IPS DF 4.7 (cell line): ENCODE measurements around the gene PDIA6.
"Not testable (repeated sequence)": the region's sequence is repeated elsewhere in the genome, so short reads cannot be mapped to it uniquely, and the experiment has no call there.

Experiments used
- DNase-seq: peaks from one replicate; pipeline ENCODE4 v3.0.0-alpha.2; 2013; ENCODE audit warnings: low spot score; ENCODE audit errors: extremely low read depth

Gene PDIA6

DNA sequence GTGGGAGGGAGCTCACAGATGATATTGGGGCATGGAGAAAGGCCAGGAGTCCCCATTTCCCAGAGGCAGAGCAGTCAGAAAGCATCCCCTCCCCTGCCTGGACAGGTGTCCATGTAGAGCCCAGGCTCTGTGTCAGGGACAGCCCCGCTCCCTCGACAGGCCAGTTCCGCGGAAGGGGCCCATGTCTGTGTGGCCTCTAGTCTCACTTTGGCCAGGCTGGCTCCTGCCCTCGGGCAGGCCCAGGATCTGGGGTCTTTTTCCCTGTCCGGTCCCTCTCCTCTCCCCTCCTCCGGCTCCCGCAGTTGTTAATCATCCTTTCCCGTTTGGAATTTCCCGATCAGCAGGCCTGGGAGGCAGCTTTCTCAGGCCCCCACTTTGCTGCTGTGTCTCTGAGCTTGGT, 20.4 kb upstream of the PDIA6 start:
- DNase-seq, result no peak

GRCh38 chr2:10832203-10832936, 19.8 kb upstream of the PDIA6 start:
- no peak for DNase-seq

GRCh38 chr2:10831400-10831985, 18.9 kb upstream of the PDIA6 start:
- no peak for DNase-seq

DNA sequence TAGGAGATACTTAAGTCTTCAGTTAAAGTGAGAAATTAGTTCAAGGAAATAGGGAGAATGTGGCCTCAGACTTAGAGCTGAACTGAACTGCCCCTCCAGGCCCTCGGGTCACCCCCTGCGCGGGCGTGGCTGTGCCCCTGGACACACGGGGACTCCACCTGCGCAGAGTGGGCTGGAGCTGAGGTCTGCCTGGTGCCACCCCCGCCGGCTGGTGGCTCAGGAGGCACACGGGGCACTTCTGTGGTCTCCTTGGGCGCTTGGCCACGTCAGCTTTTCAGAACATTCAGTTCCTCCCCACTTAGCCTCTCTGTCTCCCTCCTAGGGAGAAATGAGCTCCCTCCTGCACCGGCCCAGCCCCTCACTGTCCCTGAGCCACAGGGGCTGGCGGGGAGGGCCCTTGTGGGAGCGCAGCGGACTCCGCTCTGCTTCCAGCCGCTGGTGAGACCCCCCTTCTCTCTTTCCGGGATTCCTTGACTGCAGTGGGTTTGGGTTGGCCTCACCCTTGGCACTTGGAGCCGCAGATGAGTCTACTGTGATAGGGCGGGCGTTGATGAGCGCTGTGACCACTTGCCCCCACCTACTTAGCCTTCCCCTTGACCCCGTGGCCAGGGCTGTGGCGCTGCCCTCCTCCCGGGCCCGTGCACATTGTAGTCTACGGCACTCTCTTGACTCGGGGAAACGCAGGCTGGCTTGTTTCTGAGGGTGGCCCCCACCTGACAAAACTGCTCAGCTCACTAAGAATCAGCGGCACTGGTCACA, 18.2 kb upstream of the PDIA6 start:
- no peak for DNase-seq

GRCh38 chr2:10830203-10830602, 17.6 kb upstream of the PDIA6 start:
- no peak for DNase-seq

DNA sequence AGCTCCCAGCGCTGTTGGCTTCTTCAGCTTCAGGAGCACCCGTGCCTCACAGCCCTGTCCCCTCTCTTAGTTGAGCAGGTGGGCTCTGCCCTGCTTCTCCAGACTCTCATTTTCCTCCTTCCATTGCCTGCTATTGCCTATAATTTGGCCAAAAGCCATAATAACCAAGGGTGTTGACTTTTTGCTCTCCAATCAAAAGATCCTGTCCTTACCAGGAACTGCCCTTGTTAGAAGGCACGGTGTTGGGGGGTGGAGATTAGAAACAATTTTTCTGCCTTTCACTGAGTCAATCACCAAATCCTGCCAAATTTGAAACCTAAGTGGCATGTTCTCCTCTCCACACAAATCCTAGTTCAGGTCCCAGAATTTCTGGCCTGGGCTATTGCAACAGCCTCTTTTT, 16.7 kb upstream of the PDIA6 start:
- no peak for DNase-seq

DNA sequence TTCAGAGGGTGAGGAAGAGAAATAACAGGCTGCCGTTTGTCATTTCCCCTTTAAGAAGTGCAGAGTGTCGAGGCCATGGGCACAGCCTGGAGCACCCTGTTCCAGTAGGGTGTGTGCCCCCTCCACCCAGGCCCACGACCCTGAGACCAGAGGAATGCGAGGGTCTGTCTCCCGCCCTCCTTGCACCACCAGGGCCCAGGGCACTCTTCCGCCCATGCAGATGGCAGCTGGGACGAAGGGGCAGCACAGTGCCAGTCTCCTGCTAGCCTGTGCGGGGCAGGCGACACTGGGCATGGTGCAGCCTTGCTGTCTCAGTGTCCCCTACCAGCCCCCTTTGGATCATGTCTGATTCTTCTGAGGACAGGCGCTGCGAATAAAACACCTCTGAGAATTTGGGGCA, 15.8 kb upstream of the PDIA6 start:
- no peak for DNase-seq

DNA sequence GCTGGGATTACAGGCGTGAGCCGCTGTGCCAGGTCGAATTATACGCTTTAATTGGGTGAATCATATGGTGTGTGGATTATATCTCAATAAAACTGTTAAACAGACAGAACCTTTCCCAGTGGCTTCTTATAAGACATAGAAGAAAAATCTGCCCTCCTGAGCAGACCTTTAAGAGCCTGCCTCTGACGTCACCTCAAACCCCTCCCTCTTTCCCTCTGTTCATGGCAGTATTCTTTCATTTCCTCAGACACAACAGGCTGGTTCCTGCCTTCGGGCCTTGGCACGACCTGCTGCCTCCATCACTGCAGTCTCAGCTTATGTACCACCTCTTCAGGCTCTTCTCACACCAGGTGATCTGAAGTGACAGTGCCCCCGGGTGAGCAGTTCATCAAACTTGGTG, 14.0 kb upstream of the PDIA6 start:
- DNase-seq, result no peak

GRCh38 chr2:10826026-10826425, 13.4 kb upstream of the PDIA6 start:
- no peak for DNase-seq

DNA sequence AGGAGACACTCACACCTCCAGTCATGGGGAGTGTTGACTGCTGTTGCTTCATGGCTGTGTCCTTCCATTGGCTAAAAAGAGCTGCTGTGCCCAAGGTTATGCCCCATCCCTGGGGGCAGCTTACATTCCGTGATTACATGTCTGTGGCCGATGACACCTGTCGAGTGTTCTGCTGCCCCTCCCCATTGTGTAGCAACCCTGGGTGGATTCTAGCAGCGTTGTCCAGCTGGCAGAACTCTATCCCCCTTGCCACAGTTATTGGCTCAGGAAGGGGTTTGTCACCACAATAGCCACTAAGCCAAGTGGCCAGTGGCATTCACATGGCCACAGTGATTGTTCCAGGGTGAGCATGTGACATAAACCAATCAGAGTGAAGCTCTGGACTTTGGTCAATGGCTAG, 11.6 kb upstream of the PDIA6 start:
- no peak for DNase-seq

DNA sequence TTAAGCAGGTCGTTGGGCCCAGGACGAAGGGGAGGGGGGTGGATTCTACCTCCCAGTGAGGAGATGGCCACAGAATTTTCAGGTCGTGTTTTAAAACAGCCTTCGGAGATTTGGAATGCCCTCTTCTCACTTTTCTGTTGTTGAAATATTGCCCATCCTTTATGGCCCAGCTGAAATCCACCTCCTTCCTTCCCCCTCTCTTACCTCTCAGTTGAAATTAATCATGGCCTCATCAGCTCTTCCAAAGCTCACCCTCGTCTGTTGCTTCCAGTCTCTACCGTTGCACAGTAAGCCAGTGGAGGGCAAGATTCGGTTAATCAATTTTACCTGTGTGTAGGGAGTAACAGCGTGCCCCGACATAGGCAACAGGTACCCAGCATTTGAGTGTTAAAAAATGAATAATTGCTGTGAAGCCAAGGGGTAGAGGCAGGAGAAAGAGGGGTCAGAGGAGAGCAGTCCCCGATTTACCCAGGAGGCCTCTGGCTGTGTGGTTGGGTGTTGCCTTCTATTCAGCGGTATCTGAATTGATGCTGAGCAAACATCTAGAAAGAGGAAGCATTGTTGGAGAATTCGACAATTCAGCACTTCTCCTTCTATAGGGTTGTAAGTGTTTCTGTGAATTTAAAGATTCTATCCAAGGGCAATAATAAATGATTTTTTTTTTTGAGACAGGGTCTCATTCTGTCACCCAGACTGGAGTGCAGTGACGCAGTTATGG, 8.6 kb upstream of the PDIA6 start:
- no peak for DNase-seq

DNA sequence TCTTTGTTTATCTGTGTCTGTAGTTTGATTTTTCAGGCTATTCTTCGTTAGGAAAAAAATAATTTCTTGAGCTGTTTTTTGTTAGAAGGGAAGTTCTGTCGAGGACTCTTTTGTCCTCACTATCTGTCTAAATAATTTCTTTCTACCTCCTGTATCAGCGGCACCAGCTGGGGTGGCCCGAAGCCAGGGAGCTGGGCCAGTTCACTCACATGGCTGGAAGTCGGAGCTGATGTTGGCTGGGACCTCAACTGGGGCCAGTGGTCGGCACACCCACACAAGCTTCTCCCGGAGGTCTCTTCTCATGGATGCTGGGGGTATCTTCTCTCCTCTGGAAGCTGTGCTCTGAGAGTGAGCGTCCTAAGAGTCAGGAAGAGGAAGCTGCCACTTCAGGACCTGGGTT, 8.0 kb upstream of the PDIA6 start:
- DNase-seq, result no peak

DNA sequence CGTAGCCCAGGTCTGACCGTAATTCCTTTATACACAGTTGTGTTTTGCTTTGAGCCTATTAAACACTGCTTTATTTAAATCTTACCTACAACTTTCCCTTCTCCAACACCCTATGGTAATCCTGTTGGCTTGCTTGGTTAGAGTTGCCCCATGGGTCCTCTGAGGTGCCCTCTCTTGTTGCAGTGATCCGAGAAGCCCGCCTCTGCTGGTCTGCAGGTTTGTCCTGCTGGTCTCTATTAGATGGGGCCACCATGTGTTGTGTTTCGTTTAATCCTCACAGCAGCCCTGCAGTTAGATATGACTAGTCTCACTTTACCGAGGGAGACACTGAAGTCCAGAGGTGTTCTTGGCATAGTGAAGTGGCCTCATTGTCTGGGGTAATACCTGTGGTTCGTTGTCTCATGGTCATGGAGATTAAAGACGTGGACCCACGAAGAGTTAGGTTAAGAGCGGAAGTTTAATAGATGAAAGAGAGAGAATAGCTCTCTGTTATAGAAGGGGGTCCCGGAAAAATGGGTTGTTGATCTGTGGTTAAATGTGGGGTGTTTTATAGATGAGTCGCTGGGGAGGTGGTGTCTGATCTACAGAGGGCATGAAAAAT, 7.2 kb upstream of the PDIA6 start:
- DNase-seq, result no peak

GRCh38 chr2:10818984-10819383, 6.4 kb upstream of the PDIA6 start:
- DNase-seq, result no peak

- not testable (repeated sequence) for DNase-seq
Observed at GRCh38 chr2:10818305-10818704, 5.7 kb upstream of the PDIA6 start.

DNA sequence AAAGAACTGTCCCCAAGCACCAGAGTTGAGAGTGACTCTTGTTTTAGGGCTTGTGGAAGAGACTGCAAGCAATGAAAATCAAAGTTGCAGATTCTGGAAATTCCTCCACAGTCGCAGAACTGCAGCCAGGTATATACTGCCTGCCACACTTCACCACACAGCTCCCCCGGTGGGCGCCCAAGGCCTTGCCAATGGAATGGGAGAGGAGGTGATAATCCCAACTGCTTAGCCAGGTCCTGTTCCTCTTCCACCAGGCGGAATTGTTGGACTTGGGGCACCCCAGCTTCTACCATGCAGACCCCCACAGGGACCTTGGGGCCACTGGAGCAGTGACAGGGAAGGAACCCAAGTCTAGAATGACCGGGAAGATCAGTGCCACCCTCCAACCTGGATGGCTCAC, 4.8 kb upstream of the PDIA6 start:
- no peak for DNase-seq

DNA sequence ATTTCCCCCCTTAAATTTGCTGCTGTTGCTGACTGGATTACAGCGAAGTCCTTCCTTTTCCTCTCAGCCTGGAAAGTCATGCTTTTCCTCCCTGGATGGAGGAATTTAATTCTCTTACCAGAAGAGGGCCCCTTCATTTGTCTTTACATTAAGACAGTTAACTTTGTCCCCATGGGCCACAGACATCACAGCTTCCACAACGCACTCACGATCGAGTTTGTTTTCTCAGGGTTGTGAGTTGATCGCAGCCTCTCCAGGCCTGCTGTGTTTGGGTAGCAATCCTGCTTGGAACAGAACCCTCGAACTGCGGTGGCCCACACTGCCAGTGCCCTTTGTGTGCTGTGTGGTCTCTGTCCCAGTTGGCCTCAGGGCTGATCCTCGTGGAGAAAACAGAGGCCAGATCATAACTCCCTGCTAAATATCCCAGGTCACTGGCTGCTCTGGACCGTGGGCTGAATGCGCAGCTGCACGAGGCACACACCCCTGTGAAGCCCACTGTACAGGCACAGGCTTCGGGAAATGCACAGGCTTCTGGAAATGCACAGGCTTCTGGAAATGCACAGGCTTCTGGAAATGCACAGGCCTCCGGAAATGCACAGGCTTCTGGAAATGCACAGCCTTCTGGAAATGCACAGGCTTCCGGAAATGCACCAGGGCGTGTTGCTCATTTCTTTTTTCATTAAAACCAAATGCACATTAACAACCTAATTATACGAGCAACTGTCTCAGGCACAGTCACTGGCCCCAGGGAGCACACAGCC, 2.2 kb upstream of the PDIA6 start:
- no peak for DNase-seq

DNA sequence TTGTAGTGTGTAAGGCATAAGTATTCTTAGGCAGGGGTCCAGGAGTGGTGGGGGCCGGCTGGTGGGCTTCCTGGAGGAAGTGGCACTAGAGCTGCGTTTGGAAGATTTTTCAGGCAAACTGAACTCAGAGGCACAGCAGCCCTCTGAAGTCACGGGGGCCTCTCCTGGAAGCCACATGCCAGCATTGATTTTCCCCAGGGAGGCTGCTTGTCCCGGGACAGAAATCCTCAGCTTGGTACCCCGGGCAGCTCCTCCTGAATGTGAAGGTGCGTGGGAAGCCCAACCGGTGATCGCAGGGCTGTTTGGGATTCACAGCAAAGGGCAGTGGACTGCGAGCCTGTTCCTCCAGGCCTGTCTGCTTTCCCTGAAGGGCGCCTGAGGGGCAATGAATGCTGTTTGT, 1.6 kb upstream of the PDIA6 start:
- DNase-seq, result no peak

DNA sequence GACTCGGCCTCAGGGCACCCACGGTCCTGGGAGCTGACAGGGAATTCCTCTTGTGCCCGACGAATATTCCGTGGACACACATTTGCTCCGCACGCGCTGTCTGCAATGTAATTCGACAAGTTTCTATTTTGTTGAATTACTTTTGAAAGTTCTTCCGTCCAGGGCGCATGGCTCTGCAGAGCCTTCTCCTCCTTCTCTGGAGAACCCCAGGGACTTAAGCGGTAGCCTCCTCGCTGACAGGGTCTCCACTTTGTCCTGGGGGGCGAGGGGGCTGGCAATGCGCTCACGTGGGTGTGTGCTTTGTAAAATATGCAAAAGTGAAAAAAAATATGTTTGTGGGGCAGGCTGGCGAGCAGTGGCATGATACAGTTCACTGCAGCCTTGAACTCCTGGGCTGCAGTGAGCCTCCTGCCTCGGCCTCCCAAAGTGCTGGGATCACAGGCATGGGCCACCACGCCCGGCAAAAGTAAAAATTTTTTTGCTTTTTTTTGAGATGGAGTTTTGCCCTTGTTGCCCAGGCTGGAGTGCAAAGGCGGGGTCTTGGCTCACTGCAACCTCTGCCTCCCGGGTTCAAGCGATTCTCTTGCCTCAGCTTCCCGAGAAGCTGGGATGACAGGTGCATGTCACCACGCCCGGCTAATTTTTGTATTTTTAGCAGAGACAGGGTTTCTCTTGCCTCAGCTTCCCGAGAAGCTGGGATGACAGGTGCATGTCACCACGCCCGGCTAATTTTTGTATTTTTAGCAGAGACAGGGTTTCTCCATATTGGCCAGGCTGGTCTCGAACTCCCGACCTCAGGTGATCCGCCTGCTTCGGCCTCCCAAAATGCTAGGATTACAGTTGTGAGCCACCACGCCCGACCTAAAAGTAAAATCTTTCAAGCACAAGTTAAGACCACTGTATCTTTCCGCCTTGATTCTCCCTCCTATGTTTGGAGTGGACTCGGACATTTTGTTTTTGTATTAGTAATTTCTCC, 866 bp upstream of the PDIA6 start:
- DNase-seq, result not testable (repeated sequence)

GRCh38 chr2:10811517-10811916, 1.1 kb downstream of the PDIA6 start:
- no peak for DNase-seq
